ENCODE data around the gene SLC9A5. TPM values are rescaled to one million over a fixed set of nuclear protein-coding genes. Genes with fewer than 3 reads are reported as not detected.

Gene SLC9A5
- total RNA-seq, 1 donor from 2014 or later, result 13.5 TPM

GRCh38 chr16:67302970-67303369 lies 54.2 kb downstream of the SLC9A5 start:
- no peak for DNase-seq (ENCODE audit: low spot score in 2 of 2)
- intact Hi-C loops (cut with DNase I), result no loop called here
- H3K27me3 ChIP-seq, result no peaks in the 10 kb centered on the region
- no peaks in the 10 kb centered on the region for H3K36me3 ChIP-seq
- H3K9me3 ChIP-seq, result no peaks in the 10 kb centered on the region
- no peak overlapping the region for H3K27ac ChIP-seq
- no peak overlapping the region for H3K4me3 ChIP-seq
- no peak for TF ChIP-seq CTCF (IDR thresholded peaks at IDR 0.05)
- H3K4me1 ChIP-seq, result peaks cover 0 to 4% of the 10 kb centered on the region in 2 donors

DNA sequence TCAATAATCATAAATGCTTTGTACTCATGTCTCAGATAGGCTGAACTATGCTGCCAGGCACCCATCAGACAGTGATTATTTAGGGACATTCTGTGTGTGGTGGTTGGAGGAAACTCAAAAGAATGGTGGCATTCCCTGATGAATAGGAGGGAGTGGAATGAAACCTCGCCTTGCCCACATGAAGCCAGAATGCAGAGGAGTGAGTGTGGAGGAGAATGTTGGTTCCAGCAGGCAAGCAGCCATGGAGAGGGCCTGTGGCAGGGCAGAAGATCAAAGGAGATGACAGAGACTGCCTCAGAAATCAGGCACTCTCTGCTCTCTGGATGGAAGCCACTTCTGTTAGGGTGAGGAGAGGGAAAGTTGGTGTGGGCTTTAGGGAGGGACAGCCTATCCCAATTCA lies 55.2 kb downstream of the SLC9A5 start:
- no peak for DNase-seq (ENCODE audit: low spot score in 2 of 2)

GRCh38 chr16:67305216-67306071 lies 56.7 kb downstream of the SLC9A5 start:
- Histone ChIP-seq H3K27ac (no peak overlapping the region), H3K4me3 (no peak overlapping the region), H3K36me3 (no peaks in the 10 kb centered on the region), H3K27me3 (no peaks in the 10 kb centered on the region), H3K9me3 (no peaks in the 10 kb centered on the region), H3K4me1 (peaks cover 0 to 4% of the 10 kb centered on the region in 2 donors)
- TF ChIP-seq CTCF (IDR thresholded peaks at IDR 0.05), result no peak
- intact Hi-C loops (cut with DNase I), result no loop called here
- DNase-seq (ENCODE audit: low spot score in 2 of 2), result no peak

More for the DNA sequence above, 55.2 kb downstream of the SLC9A5 start:
- no peak for TF ChIP-seq CTCF (IDR thresholded peaks at IDR 0.05)
- peaks cover 0 to 4% of the 10 kb centered on the region in 2 donors for H3K4me1 ChIP-seq
- H3K4me3 ChIP-seq, result no peak overlapping the region
- intact Hi-C loops (cut with DNase I), result no loop called here
- no peaks in the 10 kb centered on the region for H3K36me3 ChIP-seq
- no peaks in the 10 kb centered on the region for H3K27me3 ChIP-seq
- no peaks in the 10 kb centered on the region for H3K9me3 ChIP-seq
- H3K27ac ChIP-seq, result no peak overlapping the region

- no peaks in the 10 kb centered on the region for H3K36me3 ChIP-seq
- H3K27me3 ChIP-seq, result no peaks in the 10 kb centered on the region
- no peak for TF ChIP-seq CTCF (IDR thresholded peaks at IDR 0.05)
- H3K27ac ChIP-seq, result no peak overlapping the region
- intact Hi-C loops (cut with DNase I), result no loop called here
- no peaks in the 10 kb centered on the region for H3K4me1 ChIP-seq
- no peaks in the 10 kb centered on the region for H3K9me3 ChIP-seq
- no peak for DNase-seq (ENCODE audit: low spot score in 2 of 2)
- no peak overlapping the region for H3K4me3 ChIP-seq
Observed at GRCh38 chr16:67310561-67310960, 61.8 kb downstream of the SLC9A5 start.

GRCh38 chr16:67311607-67312488 lies 63.1 kb downstream of the SLC9A5 start:
- peak in 1 of 2 donors; percentile 79 for DNase-seq (ENCODE audit: low spot score in 2 of 2)
- no peak overlapping the region for H3K4me3 ChIP-seq
- peak overlapping the region; percentile 49 for H3K27ac ChIP-seq
- H3K27me3 ChIP-seq, result no peaks in the 10 kb centered on the region
- H3K4me1 ChIP-seq, result no peaks in the 10 kb centered on the region
- no peaks in the 10 kb centered on the region for H3K9me3 ChIP-seq
- H3K36me3 ChIP-seq, result no peaks in the 10 kb centered on the region
- no peak for TF ChIP-seq CTCF (IDR thresholded peaks at IDR 0.05)
- intact Hi-C loops (cut with DNase I), result no loop called here
